Astrocyte (in vitro differentiated cells and primary cell): ENCODE measurements around the gene SYF2. TPM values are rescaled to one million over a fixed set of nuclear protein-coding genes. Genes with fewer than 3 reads are reported as not detected.

Experiments
- DNase-seq: peaks from one replicate; pipeline ENCODE4 v3.0.0-alpha.2; 2010; ENCODE audit warnings: low read depth
- FAIRE-seq: peaks from 2 replicates; lab custom pipeline; 2011; peaks lifted over from hg19 to GRCh38; lab: Jason Lieb, UNC
- H2AFZ ChIP-seq: 2 replicates; pipeline ENCODE4 v1.6.0; 2012; ENCODE audit warnings: low read depth, low read length, inconsistent platforms
- H3K27ac ChIP-seq: 2 replicates; pipeline ENCODE4 v1.5.1; 2011; ENCODE audit warnings: low read depth, low read length, inconsistent platforms
- H3K27me3 ChIP-seq: 2 replicates; pipeline ENCODE4 v1.6.0; 2011; ENCODE audit warnings: low read length, inconsistent platforms; ENCODE audit not compliant: insufficient read depth
- H3K36me3 ChIP-seq: 2 replicates; pipeline ENCODE4 v1.5.1; 2011; ENCODE audit warnings: low read length, inconsistent platforms; ENCODE audit not compliant: insufficient read depth
- H3K4me1 ChIP-seq: 2 replicates; pipeline ENCODE4 v1.5.1; 2011; ENCODE audit warnings: low read length, inconsistent platforms; ENCODE audit not compliant: insufficient read depth
- H3K4me2 ChIP-seq: 2 replicates; pipeline ENCODE4 v1.6.0; 2012; ENCODE audit warnings: low read length, inconsistent platforms
- H3K4me3 ChIP-seq: 2 replicates; pipeline ENCODE4 v1.5.1; 2011; ENCODE audit warnings: low read depth, mild to moderate bottlenecking, low read length, inconsistent platforms; ENCODE audit not compliant: insufficient read depth
- H3K79me2 ChIP-seq: 2 replicates; pipeline ENCODE4 v1.6.0; 2012; ENCODE audit warnings: mild to moderate bottlenecking, low read length, inconsistent platforms; ENCODE audit not compliant: insufficient read depth
- H3K9ac ChIP-seq: 2 replicates; pipeline ENCODE4 v1.6.0; 2012; ENCODE audit warnings: mild to moderate bottlenecking, low read length, inconsistent platforms
- H3K9me3 ChIP-seq: 2 replicates; pipeline ENCODE4 v1.5.1; 2012; ENCODE audit warnings: low read depth, mild to moderate bottlenecking, low read length, inconsistent platforms; ENCODE audit not compliant: insufficient read depth
- H4K20me1 ChIP-seq: 2 replicates; pipeline ENCODE4 v1.6.0; 2012; ENCODE audit warnings: low read length, inconsistent platforms; ENCODE audit not compliant: insufficient read depth
- H3K27ac Mint-ChIP-seq: one replicate; pipeline ENCODE4 v1.8.0; 2021; ENCODE audit warnings: mild to moderate bottlenecking, mixed read lengths; ENCODE audit not compliant: unreplicated experiment
- H3K27me3 Mint-ChIP-seq: one replicate; pipeline ENCODE4 v1.8.0; 2021; ENCODE audit warnings: low read depth, mixed read lengths; ENCODE audit not compliant: unreplicated experiment
- H3K36me3 Mint-ChIP-seq: one replicate; pipeline ENCODE4 v1.8.0; 2021; ENCODE audit warnings: low read depth, mixed read lengths; ENCODE audit not compliant: unreplicated experiment
- H3K4me1 Mint-ChIP-seq: one replicate; pipeline ENCODE4 v1.8.0; 2021; ENCODE audit warnings: low read depth, mixed read lengths; ENCODE audit not compliant: unreplicated experiment
- H3K4me3 Mint-ChIP-seq: one replicate; pipeline ENCODE4 v1.8.0; 2021; ENCODE audit warnings: mild to moderate bottlenecking, moderate library complexity, mixed read lengths; ENCODE audit not compliant: unreplicated experiment
- H3K9me3 Mint-ChIP-seq: one replicate; pipeline ENCODE4 v1.8.0; 2021; ENCODE audit warnings: mild to moderate bottlenecking, mixed read lengths; ENCODE audit not compliant: unreplicated experiment
- EZH2 ChIP-seq: IDR thresholded peaks from 2 replicates; pipeline ENCODE4 v1.6.1; 2012; ENCODE audit warnings: mild to moderate bottlenecking, low read length, inconsistent platforms; ENCODE audit not compliant: insufficient read depth
- total RNA-seq: library from RNA; stranded (reverse); gene quantifications from 2 replicates; pipeline ENCODE4 v1.2.1, GENCODE V29; 2021
- TF ChIP-seq, protein P1 (sequence below): IDR thresholded peaks from 2 replicates; pipeline ENCODE4 v1.5.1; 2011; ENCODE audit warnings: low read depth, mild to moderate bottlenecking, inconsistent platforms, low read length, moderate library complexity; ENCODE audit not compliant: insufficient read depth

Gene SYF2
- total RNA-seq, 1 donor from 2014 or later = 29.1 TPM

DNA sequence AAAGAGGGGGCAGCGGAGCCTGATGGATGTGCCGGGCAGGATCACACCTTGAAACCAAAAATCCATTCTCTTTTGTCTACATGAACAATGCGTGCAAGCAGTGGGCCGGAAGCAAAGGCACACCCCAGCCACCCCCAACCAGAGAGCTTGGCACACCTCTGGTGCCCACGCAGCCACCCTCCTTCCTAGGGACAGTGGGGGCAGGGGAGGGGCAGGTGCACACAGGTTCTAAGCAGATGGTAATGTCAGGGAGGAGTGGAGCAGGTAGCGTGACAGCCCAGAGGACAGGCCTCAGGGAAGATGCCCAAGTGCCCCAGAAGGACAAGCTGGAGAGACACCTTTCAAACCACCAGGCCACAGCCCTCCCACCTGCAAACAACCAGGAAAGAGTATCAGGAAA lies 36.5 kb downstream of the SYF2 start:
- H3K79me2 ChIP-seq = no peaks in the 10 kb centered on the region
- no peak overlapping the region for H3K9ac ChIP-seq
- H4K20me1 ChIP-seq = no peaks in the 10 kb centered on the region
- Mint-ChIP-seq H3K27ac (no peak overlapping the region), H3K9me3 (no peaks in the 10 kb centered on the region), H3K4me1 (peaks cover 12% of the 10 kb centered on the region), H3K4me3 (no peak overlapping the region), H3K27me3 (peaks cover 53% of the 10 kb centered on the region), H3K36me3 (no peaks in the 10 kb centered on the region)
- H3K27ac ChIP-seq = no peak overlapping the region
- DNase-seq (no peak), FAIRE-seq (no peak)
- H3K9me3 ChIP-seq = no peaks in the 10 kb centered on the region
- no peak for TF ChIP-seq EZH2
- TF ChIP-seq, protein P1, sequence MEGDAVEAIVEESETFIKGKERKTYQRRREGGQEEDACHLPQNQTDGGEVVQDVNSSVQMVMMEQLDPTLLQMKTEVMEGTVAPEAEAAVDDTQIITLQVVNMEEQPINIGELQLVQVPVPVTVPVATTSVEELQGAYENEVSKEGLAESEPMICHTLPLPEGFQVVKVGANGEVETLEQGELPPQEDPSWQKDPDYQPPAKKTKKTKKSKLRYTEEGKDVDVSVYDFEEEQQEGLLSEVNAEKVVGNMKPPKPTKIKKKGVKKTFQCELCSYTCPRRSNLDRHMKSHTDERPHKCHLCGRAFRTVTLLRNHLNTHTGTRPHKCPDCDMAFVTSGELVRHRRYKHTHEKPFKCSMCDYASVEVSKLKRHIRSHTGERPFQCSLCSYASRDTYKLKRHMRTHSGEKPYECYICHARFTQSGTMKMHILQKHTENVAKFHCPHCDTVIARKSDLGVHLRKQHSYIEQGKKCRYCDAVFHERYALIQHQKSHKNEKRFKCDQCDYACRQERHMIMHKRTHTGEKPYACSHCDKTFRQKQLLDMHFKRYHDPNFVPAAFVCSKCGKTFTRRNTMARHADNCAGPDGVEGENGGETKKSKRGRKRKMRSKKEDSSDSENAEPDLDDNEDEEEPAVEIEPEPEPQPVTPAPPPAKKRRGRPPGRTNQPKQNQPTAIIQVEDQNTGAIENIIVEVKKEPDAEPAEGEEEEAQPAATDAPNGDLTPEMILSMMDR = no peak
- no peak overlapping the region for H3K4me2 ChIP-seq
- H3K36me3 ChIP-seq = no peaks in the 10 kb centered on the region
- peaks cover 8% of the 10 kb centered on the region for H3K4me1 ChIP-seq
- no peak overlapping the region for H3K4me3 ChIP-seq
- no peak overlapping the region for H2AFZ ChIP-seq
- H3K27me3 ChIP-seq = peaks cover 12% of the 10 kb centered on the region

DNA sequence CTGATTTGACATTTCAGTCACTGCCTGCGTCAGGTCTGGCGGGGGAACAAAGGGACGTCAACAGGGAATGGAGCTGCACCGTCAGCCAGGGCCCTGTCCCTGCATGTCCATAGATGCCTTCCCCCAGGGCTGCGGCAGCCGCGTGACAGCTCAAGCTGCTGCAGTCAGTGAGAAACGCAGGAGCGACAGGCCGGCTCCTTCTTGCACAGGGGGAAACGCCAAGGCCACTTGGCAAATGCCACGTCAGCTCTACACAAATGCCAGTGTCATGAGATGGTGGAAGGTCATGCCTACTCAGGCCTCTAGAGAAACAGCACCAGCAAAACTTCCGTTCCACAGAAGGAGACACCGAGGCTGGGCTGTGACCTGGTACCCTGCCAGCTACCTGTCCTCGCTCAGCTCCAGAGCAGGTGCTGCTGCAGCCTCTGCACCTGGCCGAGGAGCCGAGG lies 37.7 kb downstream of the SYF2 start:
- FAIRE-seq (no peak), DNase-seq (no peak)
- Histone ChIP-seq H3K79me2 (no peaks in the 10 kb centered on the region), H3K4me3 (no peak overlapping the region), H3K27me3 (peaks cover 10% of the 10 kb centered on the region), H3K9me3 (no peaks in the 10 kb centered on the region), H2AFZ (no peak overlapping the region), H4K20me1 (no peaks in the 10 kb centered on the region), H3K4me1 (peaks cover 8% of the 10 kb centered on the region), H3K4me2 (no peak overlapping the region), H3K9ac (no peak overlapping the region), H3K27ac (no peak overlapping the region), H3K36me3 (no peaks in the 10 kb centered on the region)
- peaks cover 46% of the 10 kb centered on the region for H3K27me3 Mint-ChIP-seq
- H3K27ac Mint-ChIP-seq = no peak overlapping the region
- H3K9me3 Mint-ChIP-seq = no peaks in the 10 kb centered on the region
- no peaks in the 10 kb centered on the region for H3K36me3 Mint-ChIP-seq
- no peak overlapping the region for H3K4me3 Mint-ChIP-seq
- peaks cover 12% of the 10 kb centered on the region for H3K4me1 Mint-ChIP-seq
- no peak for TF ChIP-seq EZH2
- TF ChIP-seq, protein P1 = no peak

DNA sequence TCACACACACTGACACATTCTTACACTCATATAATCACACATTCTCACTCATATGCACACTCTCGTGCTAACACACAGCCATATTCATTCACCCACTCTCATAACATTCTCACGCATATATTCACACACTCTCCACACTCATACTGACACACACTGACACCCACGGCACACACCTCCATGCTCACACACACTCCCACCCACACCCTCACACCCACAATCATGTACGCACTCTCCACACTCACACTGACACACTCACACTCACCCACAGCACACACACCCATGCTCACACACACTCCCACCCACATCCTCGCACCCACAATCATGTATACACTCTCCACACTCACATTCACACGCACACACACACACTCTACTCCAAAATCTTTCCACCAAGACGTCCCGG lies 38.2 kb downstream of the SYF2 start:
- Histone ChIP-seq H3K27me3 (peaks cover 10% of the 10 kb centered on the region), H3K9ac (no peak overlapping the region), H3K4me2 (no peak overlapping the region)

More for the DNA sequence above, 38.2 kb downstream of the SYF2 start:
- FAIRE-seq (no peak), DNase-seq (no peak)
- no peak overlapping the region for H3K4me3 Mint-ChIP-seq
- Histone ChIP-seq H3K4me1 (peaks cover 8% of the 10 kb centered on the region), H3K27ac (no peak overlapping the region), H3K9me3 (no peaks in the 10 kb centered on the region), H3K36me3 (no peaks in the 10 kb centered on the region), H3K79me2 (no peaks in the 10 kb centered on the region), H4K20me1 (no peaks in the 10 kb centered on the region), H2AFZ (no peak overlapping the region), H3K4me3 (no peak overlapping the region)
- no peak for TF ChIP-seq EZH2
- no peak overlapping the region for H3K27ac Mint-ChIP-seq
- peaks cover 11% of the 10 kb centered on the region for H3K4me1 Mint-ChIP-seq
- no peaks in the 10 kb centered on the region for H3K9me3 Mint-ChIP-seq
- H3K36me3 Mint-ChIP-seq = no peaks in the 10 kb centered on the region
- H3K27me3 Mint-ChIP-seq = peaks cover 44% of the 10 kb centered on the region
